ENCODE results near the gene ITFG1.

ITFG1 gene

GRCh38 chr16:47113130-47113529, 347.7 kb downstream of the ITFG1 start:
- DNase-seq (ENCODE audit: low read depth in 1 of 2, low spot score in 1 of 2) = no peak

- no peak for DNase-seq (ENCODE audit: low read depth in 1 of 2, low spot score in 1 of 2)
These were observed 349.9 kb downstream of the ITFG1 start for GRCh38 chr16:47110939-47111338.

- no peak for DNase-seq (ENCODE audit: low read depth in 1 of 2, low spot score in 1 of 2)
These were observed 351.5 kb downstream of the ITFG1 start for GRCh38 chr16:47109361-47109760.
